ENCODE data around the gene FAT3.

The FAT3 gene

DNA sequence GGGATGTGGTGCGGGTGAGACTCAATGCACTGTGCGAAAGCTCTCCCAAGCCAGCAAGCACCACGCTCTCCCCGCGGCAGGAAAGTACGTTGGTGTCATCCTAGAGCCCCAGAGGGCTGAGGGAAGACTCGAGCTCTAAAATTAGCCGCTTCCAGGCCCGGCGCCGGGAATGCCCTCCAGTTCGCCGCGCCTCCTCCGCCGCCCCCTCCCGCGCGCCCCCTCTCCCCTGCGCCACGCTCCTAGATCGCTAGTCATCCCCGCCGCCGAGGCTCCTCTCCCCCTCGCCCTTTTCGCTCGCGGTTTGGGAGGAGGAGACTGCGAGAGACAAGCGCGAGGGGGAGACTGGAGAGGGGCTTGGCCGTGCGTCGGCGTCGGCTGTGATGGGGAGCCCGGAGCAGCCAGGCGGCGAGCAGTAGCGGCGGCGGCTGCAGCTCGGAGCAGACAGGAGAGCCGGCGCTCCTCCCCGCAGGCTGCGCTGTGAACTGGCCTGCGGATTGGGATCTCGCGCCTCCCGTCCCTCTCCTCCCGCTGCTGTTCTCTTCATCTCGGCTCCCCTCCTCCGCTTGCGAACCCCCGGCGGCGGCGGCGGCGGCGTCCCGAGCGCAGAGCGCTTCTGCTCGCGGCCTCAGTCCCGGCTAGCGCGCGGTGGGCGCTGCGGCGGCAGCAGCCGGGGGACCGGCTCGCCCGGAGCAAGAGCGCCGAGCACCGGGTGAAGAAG lies at the start of gene FAT3:
Gene FAT3 (plus strand): TSS at position 412 of the 718 bp plus-strand sequence. CDS start 127,295 bp downstream, outside the sequence.
- DNase-seq, result no peak

DNA sequence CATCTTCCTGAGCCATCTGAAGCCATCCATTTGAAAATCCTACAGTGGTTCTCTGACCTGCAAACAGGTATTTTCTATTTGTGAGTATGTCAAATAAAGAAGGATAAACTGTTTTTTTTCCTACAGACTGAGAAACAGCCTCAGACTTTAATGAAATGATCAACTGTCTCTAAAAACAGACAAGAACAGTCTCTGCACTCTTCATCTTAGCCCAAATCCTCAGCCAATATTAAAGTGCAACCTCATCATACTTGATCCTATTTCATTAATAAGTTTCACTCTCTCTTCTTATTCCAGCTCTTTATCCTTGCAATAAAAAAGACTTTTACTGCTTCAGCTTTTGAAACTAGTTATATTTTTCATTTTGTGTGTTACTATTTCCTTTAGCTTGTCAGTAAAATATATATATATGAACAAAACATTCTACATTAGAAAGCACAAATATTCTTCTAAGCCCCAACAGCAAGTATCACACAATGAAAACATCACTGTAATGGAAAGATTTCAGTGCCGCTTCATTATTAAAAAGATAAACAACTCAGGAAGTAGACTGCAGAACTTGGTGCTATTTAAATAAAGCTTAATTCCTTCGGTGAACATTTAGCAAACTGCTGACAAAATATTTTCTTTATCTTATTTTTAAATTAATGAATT lies 45.5 kb upstream of the FAT3 start:
- DNase-seq, result no peak

DNA sequence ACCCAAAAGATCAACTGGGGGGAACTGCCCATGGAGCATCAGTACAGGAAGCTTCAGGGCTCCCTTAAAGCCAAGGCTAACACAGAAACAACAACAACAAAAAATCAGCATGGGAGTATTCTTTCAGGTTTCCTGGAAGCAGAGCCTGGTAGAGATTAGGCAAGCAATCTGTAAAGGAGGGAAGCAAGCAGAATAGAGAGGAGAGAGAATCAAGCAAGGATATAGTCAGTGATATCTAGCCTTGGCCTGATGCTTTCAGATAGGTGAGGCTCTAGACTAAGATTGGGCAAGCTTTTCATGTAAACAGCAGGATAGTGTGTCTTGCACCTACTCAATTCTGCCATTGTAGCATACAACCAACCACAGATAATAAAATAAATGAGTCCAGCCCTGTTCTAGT lies 44.4 kb upstream of the FAT3 start:
- no peak for DNase-seq

DNA sequence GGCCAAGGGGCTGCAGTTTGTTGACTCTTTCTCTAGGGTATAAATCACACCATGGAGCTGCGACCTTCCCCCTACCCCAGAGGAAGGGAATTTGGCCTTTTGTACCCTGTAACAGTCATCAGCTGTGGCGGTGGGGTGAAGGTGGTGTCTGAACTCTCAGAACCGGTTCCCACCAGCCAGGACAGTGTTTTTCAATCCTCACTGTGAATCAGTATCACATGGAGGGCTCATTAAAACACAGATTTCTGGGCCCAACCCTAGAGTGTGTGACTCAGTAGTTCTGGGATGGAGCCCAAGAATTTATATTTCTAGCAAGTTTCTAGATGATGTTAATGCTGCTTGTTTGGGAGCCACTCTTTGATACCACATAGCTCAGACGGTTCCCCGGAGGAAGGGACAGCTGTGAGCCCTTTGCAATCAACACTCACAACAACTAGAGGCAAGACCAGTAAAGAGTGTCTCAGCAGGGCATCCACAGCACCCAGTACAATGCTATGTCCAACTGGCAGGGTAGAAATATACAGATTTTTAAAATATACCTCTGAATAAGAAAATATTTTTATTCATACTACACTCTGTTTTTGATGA lies 43.9 kb upstream of the FAT3 start:
- DNase-seq, result no peak

DNA sequence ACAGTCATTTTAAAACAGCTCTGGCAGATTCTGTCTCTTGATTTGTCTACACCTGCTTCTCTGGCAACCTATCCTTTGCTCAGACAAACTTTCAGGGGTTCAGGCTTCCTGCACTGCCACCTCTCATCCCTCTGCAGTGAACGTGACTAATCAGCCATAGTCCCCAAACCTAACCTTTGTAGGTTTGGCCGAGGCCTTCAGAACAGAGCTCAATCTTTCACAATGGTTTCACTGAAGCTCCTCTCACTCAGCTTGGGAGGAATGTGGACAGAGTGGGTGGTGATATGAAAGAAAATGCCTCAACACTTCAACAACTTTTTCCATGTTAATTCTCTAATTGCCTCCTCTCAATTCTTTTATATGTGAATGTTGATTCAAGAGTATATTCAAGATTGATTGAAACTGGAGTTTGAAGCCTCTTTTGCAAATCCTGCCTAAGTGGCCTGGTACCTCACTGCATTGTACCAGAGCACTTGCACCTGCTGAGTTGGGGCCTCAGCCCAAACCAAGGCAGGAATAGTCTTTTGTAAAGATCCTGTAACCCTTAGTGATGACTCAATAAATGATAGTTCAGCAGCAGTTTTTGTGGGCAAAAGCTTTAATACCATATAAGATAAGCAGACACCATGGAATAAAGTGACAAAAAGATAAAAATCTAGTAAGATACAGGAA lies 33.9 kb upstream of the FAT3 start:
- DNase-seq, result no peak

DNA sequence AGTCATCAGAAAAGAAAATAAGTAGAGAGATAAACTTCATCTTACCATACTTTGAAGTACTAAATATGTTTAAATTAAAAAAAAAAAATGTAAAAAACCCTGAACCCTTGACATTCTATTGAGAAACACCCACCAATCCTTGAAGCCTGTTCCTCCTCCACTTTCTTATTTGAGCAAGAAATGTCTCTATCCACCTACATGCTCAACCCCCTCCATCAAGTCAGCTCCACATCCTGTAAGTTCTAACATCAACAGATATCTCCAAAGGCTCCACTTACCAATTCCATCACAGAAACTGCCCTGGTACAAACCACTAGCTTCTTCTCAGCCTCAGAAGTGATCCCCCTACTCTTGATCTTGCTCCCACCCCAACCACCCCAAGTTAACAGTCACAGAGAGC lies 32.5 kb upstream of the FAT3 start:
- no peak for DNase-seq

DNA sequence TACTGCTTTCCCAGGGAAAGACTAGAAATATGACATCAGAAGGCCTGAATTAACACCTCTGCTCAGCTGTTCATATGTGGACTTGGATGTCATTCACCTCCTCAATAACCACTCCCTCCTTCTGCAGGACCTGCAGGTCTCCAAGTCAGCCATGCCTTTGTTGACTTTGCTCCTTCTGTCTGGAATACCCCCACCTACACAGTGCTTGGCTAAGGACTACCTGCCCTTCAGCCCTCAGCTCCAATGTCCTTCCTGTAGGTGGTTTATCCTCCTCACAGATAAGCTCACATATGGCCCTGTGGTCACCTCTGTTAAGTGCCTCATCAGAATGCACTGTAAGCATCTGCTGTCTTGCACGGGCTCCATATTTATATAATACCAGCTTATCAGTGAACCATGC lies 26.4 kb upstream of the FAT3 start:
- DNase-seq, result no peak

DNA sequence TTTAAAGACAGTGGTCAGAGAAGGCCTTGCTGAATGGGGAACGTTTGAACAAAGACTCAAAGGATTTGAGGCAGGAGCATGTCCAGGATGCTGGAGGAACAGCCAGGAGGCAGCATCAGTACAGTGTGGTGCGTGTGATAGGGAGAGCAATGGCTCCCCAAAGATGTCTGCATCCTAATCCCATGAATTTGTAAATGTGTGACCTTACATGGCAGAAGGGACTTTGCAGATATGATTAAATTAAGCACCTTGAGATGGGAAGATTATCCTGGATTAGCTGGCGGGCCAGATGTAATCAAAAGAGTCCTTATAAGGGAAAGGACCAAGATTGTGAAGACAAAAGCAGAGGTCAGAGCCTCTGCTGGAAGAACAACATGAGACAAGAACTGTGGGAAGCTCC lies 24.6 kb upstream of the FAT3 start:
- DNase-seq, result no peak

DNA sequence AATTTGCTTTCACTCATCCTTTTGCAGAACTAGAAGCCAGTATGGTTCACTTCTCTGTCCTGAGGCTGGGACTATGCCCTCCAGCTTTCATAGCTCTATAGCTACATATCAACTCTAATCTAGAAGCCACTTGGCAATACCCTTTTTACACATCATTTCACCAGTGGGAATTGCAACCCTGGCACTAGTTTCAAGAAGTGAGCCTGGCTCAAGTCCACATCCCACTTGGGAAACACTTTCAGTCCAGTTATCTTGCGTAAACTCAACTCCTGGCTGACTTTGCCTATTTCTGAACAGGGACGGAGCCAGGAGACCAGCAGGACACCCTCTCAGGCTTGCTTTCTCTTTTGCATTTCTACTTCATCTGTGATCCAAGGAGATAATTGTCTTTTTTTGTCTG lies 19.9 kb upstream of the FAT3 start:
- DNase-seq, result no peak

DNA sequence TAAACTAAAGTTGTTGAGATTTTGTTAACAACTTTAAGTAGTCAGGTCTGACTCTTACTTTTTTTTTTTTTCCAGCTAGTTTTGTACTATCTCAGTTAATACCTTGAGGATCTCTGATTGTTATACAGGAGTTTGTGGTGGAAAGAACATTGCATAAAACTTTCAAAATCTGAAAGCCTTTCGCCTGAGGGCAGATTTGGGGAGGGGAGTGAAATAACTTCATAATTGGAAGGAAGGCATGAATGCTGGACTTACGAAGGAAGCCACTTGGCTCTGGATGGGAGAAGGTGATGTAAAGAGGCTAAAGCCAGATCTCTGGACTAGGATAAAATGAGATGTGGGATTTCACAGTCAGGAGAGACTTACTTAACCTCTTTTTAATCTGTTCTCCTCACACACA lies 18.2 kb upstream of the FAT3 start:
- DNase-seq, result no peak

DNA sequence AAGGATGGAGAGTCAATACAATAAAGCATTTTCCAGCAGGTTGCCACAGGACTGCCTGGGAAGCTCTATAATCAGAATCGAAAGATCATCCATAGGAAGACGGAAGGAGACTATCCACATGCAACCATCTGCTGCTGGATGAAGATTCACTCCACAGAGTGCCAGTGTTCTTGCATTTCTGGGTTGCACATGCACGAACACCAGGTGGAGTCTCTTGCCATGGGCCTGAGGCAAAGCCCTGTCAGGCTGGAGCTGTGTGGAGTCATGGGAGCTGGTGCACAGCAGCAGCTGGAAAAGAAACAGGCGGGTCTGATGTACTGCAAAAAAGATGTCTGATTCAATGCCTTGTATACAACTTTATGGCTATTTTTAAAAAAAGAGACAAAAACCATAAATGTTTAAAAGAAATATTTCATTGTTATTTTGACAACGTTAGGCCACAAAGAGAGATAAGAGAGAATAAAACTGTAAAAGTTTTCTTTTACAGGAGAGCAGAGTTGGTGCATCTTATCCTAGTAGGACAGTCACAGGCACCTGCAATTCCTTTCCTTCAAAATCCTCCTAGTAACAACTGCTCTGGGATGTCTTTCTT lies 12.9 kb upstream of the FAT3 start:
- no peak for DNase-seq

DNA sequence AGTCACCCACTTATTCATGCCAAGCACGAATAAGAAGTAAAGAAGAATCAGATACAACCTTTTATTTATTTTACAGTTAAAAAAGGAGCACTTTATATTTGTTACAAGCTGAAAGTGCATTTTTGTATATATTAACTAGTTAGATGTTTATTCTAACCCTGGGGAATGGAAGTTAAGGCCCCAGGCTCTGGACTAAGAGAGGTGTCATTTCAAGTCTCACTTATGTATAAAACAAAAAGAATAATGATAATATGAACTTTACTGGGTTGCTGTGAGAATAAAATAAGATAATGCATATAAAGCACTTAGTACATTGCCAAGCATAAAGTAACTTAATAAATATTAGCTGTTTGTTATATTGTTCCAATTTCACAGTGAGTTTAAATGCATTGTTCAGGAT lies 12.1 kb upstream of the FAT3 start:
- DNase-seq, result no peak

DNA sequence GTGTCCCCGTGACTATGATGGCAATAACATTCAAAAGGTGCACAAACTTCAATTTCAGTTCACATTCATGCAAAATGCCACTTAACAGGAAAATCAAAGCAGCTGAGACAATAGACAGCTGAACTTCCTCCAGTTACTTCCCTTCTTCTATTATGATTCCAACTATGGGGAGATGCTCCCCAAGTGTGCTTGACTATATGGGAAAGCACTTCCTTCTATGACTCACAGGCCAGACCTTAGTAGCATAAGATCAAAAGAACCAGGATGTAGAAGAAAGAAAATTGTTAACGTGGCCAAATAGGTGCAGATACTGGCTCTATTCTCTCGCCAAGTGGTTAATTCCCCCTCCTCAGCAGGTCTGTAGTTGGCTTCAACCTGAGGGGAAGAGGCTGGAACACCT lies 7.8 kb upstream of the FAT3 start:
- DNase-seq, result no peak

DNA sequence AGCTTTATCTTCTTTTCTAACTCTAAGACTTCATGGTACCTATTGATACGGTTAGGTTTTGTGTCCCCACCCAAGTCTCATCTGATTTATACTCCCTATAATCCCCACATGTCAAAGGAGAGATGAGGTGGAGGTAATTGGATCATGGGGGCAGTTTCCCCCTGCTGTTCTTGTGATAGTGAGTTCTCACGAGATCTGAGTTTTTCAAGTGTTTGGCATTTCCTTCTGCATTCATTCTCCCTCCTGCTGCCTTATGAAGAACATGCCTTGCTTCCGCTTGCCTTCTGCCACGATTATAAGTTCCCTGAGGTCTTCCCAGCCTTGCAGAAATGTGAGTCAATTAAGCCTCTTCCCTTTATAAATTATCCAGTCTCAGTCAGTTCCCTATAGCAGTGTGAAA lies 5.1 kb upstream of the FAT3 start:
- DNase-seq, result no peak

DNA sequence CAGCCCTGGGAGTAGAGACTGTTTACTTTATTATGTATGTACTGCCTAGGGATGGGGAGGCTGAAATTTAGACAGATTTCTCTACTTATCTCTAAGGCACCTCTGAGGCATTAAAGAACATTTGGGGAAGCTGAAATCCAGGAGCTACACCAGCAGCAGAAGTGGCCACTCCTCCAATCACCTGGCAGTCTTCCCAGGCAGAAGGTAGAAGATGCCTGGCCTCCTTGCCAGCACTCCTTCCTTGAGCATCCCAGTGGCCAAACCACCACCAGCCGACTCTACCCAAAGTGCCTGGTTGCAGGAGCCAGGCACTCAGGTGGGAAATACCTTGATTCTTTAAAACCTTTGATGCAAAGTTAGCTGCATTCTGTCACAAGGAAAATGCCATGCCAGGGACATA lies 1.9 kb upstream of the FAT3 start:
- DNase-seq, result no peak

DNA sequence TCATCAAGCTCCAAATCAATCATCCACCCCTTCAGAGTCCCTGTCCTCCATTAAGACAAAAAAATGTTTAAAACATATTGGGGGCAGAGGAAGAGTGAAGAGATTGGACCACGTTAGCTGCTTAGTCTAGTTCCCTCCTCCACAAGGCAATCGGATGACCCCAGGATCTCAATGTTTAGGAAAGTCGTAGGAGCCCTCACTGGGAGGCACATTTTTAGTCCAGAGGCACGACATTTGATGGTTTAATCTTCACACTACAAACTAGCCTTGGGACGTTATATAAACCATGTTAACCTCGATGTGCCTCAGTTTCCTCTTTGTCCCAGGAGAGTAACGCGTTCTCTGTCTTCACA lies 588 bp upstream of the FAT3 start:
- no peak for DNase-seq

DNA sequence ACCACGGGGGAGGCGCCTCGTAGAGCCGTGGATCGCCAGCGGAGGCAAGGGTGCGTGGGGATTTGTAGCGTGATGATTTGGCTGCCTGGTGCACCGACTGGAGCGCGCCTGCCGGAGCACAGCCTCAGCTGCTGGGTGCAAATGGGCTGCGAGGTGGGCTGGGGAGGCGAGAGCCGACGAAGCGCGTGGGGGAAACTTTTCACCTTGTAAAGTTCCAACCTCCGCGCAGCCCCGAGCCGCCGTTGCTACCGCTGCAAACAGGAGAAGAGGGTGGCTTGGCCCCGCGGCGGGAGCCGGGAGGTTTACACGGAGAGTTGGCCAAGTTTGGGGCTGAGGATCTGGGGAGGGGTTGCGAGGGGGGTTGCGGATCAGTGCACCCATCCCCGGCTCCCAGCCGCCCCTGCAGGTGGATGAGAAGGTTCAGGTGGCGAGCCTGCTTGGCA lies 528 bp downstream of the FAT3 start:
- no peak for DNase-seq

DNA sequence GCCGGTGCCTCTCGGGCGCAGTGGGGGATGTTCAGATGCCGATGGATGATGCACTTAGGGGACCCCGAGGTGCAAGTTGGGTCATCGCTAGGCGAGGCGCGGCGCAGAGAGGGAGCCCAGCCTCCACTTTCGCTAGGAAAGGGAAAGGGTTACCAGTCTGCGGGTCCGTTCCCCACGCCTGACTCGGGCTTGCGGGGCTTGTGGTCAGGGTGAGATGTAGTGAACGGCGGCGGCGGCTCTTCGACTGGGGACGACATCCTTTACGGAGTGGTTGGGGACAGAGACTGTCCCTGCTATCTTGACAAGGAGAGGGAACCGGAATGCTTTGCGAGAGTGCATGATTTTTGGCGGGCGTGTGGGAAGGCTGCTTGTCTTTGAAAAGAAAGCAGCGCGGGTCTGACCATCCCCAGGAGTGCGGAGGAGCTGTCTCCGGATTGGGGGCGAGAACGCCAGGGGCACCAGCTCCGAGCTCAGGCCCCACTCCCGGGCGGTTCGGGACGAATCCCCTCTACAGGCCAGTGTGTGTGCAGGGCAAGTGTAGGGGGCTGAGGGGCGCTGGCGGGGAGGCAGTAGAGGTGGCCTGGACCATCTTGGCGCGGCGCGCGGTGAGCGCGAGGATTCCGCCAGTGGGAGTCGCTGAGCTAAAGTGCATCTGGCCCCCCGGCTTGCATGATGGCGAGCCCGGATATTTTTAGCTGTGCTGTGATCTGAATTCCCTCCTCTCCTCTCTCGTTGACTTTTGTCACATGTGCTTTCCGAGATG lies 1.1 kb downstream of the FAT3 start:
- DNase-seq, result no peak

DNA sequence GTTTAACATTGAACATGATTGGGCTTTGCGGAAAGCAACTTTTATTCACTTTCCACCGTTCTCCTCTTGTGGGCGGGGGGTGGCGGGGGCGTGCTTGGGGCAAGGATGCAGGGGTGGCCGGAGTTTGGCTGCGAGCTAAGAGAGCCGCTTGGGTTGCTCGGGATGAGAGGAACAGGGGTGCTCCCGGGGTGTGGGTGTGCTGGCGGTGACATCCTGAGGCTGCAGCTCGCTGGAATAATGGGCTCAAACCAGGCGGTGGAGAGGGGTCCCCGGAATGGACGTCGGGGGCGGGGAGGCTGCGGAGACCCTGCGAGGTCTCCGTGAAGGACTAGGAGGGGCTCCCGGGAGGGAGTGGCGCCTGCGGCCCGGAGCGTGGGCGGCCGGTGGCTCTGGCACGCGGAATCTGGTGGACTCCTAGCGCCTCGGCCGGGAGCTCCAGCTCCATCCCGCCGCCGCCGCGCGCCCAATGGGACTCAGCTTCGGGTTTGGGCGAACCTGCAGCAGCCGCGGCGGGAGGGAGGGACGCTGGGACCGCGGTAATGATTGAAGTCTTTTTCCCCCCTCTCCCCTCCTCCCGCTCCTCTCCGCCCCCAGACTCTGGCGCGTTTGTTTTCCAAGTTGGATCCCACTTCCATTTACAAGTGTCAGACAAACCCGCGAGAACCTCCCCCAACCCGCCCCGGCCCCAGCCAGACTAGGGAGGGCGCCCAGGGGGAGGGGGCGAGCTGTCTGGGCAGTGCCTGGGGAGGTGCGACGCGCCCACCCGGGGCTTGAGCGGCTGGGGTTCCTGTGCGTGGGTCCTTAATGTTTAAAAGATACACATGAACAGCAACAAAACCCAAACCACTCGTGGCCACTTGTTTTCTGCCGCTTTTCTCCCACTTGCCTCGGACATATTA lies 2.0 kb downstream of the FAT3 start:
- no peak for DNase-seq

DNA sequence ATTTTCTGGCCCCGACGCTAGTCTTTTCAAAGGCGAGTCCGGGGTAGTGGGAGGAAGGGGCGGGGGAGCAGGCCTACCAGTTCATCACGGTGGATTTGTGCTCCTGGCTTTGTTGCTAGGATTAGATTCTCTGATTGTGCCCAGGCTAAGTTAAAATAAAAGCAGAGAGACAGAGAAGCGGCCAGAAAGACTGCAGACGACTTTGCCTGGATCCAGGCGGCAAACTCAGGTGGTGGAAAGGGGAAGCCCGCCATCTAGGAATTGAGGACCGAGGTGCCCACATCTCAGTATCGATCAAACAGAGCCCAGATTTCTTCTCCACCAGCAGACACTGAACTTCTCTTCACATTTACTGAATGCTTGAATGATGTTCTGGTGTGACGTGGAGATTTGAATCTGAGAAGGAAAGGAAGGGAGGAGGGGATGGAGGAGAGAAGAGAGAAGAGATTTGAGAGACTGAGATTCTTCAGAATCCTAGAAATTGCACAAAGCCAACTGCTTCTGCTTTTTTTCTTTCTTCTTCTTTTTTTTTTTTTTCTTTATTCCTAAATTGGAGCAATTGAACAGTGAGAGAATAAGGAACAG lies 2.7 kb downstream of the FAT3 start:
- DNase-seq, result no peak

Data from NCI-H1417 treated with DMSO at 0.1 percent for 48 hours (cell line).